Lung (tissue), 12 donors: ENCODE results near the gene CD8B. TPM values are rescaled to one million over a fixed set of nuclear protein-coding genes. Genes with fewer than 3 reads are reported as not detected.

Experiments used
- ATAC-seq: fragments of 200-7000 bp; cut with Tn5 transposase; one replicate; pipeline ENCODE4 v1.9.1; 2020; ENCODE audit warnings: moderate number of reproducible peaks; ENCODE audit not compliant: insufficient read depth, low FRiP score
- DNase-seq, 3 donors: peaks; one replicate each; pipeline ENCODE4 v3.0.0-alpha.2; 2013 to 2017
- H3K27ac ChIP-seq, 2 donors: one replicate each; pipeline ENCODE4 v1.5.1; 2013; ENCODE audit warnings: mild to moderate bottlenecking in 2 of 2, moderate library complexity in 2 of 2, control low read depth in 1 of 2, inconsistent platforms in 1 of 2, low read depth in 1 of 2, low read length in 1 of 2
- H3K27me3 ChIP-seq, 3 donors: one replicate each; pipeline ENCODE4 v1.5.1; 2013; ENCODE audit warnings: low read length in 2 of 3; ENCODE audit not compliant: control insufficient read depth in 3 of 3, insufficient read depth in 3 of 3
- H3K36me3 ChIP-seq, 4 donors: one replicate each; pipeline ENCODE4 v1.5.1; 2013; ENCODE audit warnings: low read length in 4 of 4, mild to moderate bottlenecking in 1 of 4, moderate library complexity in 1 of 4; ENCODE audit not compliant: control insufficient read depth in 4 of 4, insufficient read depth in 4 of 4
- H3K4me1 ChIP-seq, 5 donors: one replicate each; pipeline ENCODE4 v1.5.1; 2013; ENCODE audit warnings: low read length in 5 of 5, mild to moderate bottlenecking in 2 of 5, moderate library complexity in 1 of 5; ENCODE audit not compliant: control insufficient read depth in 5 of 5, insufficient read depth in 5 of 5
- H3K4me3 ChIP-seq: one replicate; pipeline ENCODE4 v1.5.1; 2013; ENCODE audit warnings: mild to moderate bottlenecking, control low read depth, moderate library complexity
- H3K9ac ChIP-seq, 2 donors: one replicate each; pipeline ENCODE4 v1.5.1; 2013; ENCODE audit warnings: low read length in 2 of 2, control low read depth in 1 of 2; ENCODE audit not compliant: insufficient read depth in 1 of 2
- H3K9me3 ChIP-seq, 4 donors: one replicate each; pipeline ENCODE4 v1.5.1; 2013; ENCODE audit warnings: low read length in 3 of 4, mild to moderate bottlenecking in 1 of 4, moderate library complexity in 1 of 4; ENCODE audit not compliant: control insufficient read depth in 4 of 4, insufficient read depth in 3 of 4
- WGBS, 2 donors: extraction: QIAGEN DNeasy Blood & Tissue Kit; methylation state at CpG; one replicate each; pipeline ENCODE4 v1.1.7; 2013; 5-methylcytosine and 5-hydroxymethylcytosine counted together
- polyA plus RNA-seq, 2 donors: library from polyadenylated mRNA; stranded (reverse); fragments of 200-250 nt; gene quantifications; one replicate each; pipeline ENCODE4 v1.2.1, GENCODE V29; 2013
- total RNA-seq, 2 donors: library from RNA; depleted of rRNA in 1 of 2; stranded (reverse); fragments of >200 nt in 1 of 2; gene quantifications; one replicate each; pipeline ENCODE4 v1.2.1, GENCODE V29; 2014 to 2021
- TF ChIP-seq, protein P1 (sequence below): IDR thresholded peaks from 2 replicates; pipeline ENCODE4 v1.5.1; 2012; ENCODE audit warnings: mild to moderate bottlenecking; ENCODE audit errors: control extremely low read depth, extremely low read depth
- donor health status: control.
- donor health status: control.
- donor health status: Bipolar disorder and iron deficiency.
- donor health status: healthy.
- donor health status: DM: yes; HTN: yes; CAD: no.

The CD8B gene
- total and polyA plus RNA-seq, 4 donors, result 0.28 to 2.1 (median 1.1) TPM

DNA sequence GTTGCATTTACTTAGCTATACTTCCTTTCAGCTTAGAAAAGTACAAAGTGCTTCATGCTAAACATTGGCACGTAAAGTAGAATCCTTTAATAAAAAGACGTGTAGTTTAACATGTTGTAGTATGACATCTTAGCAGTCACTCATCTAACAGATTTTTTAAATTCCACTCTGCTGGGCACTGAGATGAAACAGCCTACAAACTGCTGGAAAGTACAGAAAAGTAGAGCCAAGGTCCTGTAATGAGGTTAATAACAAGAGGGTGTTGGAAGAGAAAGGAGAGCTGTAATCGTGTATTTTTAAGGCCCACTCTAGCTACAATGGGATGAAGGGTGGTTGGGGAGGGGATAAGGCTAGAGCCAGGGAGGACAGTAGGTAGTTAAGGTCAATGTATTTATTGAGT lies 81.7 kb downstream of the CD8B start:
- Histone ChIP-seq H3K9ac (no peak overlapping the region), H3K27me3 (no peaks in the 10 kb centered on the region), H3K4me3 (no peak overlapping the region), H3K36me3 (peaks cover 0 to 8% (median 4%) of the 10 kb centered on the region in 4 donors), H3K27ac (no peak overlapping the region), H3K4me1 (peaks cover under 1 to 16% (median 7%) of the 10 kb centered on the region in 5 donors), H3K9me3 (no peaks in the 10 kb centered on the region)
- peak in 2 of 3 donors; percentile 57 to 65 for DNase-seq
- ATAC-seq, result no peak
- 63 to 73% methylated on average over 3 of the region's 3 CpGs for WGBS, 2 donors
- TF ChIP-seq, protein P1, sequence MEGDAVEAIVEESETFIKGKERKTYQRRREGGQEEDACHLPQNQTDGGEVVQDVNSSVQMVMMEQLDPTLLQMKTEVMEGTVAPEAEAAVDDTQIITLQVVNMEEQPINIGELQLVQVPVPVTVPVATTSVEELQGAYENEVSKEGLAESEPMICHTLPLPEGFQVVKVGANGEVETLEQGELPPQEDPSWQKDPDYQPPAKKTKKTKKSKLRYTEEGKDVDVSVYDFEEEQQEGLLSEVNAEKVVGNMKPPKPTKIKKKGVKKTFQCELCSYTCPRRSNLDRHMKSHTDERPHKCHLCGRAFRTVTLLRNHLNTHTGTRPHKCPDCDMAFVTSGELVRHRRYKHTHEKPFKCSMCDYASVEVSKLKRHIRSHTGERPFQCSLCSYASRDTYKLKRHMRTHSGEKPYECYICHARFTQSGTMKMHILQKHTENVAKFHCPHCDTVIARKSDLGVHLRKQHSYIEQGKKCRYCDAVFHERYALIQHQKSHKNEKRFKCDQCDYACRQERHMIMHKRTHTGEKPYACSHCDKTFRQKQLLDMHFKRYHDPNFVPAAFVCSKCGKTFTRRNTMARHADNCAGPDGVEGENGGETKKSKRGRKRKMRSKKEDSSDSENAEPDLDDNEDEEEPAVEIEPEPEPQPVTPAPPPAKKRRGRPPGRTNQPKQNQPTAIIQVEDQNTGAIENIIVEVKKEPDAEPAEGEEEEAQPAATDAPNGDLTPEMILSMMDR, result no peak

DNA sequence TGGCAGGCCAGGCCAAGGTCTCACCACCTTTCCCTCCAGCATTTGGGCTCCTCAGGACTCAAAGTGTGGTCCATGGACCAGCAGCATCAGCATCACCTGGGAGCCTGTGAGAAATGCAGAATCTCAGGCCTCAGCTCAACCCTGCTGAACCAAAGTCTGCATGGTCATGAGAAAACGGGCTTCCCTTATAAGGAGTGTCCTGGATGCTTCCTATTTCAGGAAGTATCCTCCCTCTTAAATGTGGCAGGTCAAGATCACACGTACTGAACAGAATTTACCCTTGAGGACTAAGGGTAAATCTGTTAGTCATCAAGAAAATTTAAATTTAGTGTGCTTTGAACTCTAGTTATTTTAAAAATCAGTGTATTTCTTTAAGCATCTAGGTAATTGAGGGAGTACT lies 82.7 kb downstream of the CD8B start:
- Histone ChIP-seq H3K27ac (no peak overlapping the region), H3K9me3 (no peaks in the 10 kb centered on the region), H3K36me3 (peaks cover 0 to 17% (median 6%) of the 10 kb centered on the region in 4 donors), H3K4me1 (peaks cover 3 to 16% (median 7%) of the 10 kb centered on the region in 5 donors), H3K9ac (no peak overlapping the region), H3K27me3 (no peaks in the 10 kb centered on the region), H3K4me3 (no peak overlapping the region)
- no peak for DNase-seq
- 46 to 62% methylated on average over 2 of the region's 2 CpGs for WGBS, 2 donors
- TF ChIP-seq, protein P1, result no peak
- ATAC-seq, result no peak

DNA sequence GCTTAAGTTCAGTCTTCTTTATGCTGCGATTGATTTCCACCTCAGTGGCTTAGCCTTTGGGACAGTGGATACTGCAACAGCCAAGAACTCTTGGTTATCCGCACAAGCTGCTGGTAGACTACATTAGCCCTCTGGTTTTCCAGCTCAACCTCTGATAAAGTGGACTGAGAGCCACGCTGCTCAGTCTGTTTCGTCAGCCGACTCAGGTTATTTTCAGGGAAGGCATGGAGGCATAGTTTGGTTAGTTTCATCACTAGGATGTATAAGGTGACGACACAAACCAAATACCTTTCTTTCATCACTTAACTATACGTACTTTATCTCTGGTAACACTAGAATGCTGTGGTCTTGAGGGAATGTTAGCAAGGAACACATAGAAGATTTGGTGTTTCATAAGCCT lies 85.2 kb downstream of the CD8B start:
- peaks cover 0 to 16% (median 7%) of the 10 kb centered on the region in 5 donors for H3K4me1 ChIP-seq
- no peak overlapping the region for H3K27ac ChIP-seq
- H3K36me3 ChIP-seq, result peaks cover 3 to 23% (median 12%) of the 10 kb centered on the region in 4 donors
- no peak for ATAC-seq
- no peaks in the 10 kb centered on the region for H3K27me3 ChIP-seq
- H3K9me3 ChIP-seq, result no peaks in the 10 kb centered on the region
- no peak for DNase-seq
- no peak overlapping the region for H3K4me3 ChIP-seq
- WGBS, 2 donors, result 80 to 93% methylated on average over 7 of the region's 7 CpGs
- TF ChIP-seq, protein P1, result no peak
- H3K9ac ChIP-seq, result no peak overlapping the region

DNA sequence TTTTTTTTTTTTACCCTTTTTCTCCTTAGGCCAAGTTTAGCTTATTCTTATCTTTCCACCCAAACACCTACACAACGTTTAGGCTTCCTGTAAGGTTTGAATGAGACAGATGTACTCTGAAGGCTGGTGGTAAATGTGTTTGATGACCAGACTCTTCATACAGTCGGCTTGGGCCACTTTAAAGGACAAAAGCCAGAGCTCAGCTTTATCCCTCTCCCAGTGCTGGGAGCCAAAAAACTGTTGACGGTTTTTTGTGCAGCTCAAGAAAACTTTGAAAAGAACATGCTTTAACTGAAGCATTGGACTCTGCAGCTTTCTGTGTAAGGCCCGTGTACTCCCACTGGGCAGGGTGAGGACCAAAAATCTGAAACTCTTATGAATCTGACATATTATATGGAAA lies 86.3 kb downstream of the CD8B start:
- Histone ChIP-seq H3K27ac (no peak overlapping the region), H3K9me3 (no peaks in the 10 kb centered on the region), H3K36me3 (peaks cover 15 to 29% (median 17%) of the 10 kb centered on the region in 4 donors), H3K4me1 (peaks cover 0 to 15% (median 4%) of the 10 kb centered on the region in 5 donors), H3K9ac (no peak overlapping the region), H3K4me3 (no peak overlapping the region), H3K27me3 (no peaks in the 10 kb centered on the region)
- 44% methylated on average over 4 of the region's 4 CpGs for WGBS, 2 donors
- TF ChIP-seq, protein P1, result no peak
- ATAC-seq, result no peak
- peak in 2 of 3 donors; percentile 38 to 58 for DNase-seq
